ENCODE data around the gene KLHL41. TPM values are rescaled to one million over a fixed set of nuclear protein-coding genes. Genes with fewer than 3 reads are reported as not detected.
"Not testable (repeated sequence)": the region's sequence is repeated elsewhere in the genome, so short reads cannot be mapped to it uniquely, and the experiment has no call there.

The KLHL41 gene
- total RNA-seq, 1 donor from 2014 or later, result 0.72 TPM

GRCh38 chr2:169572189-169572588 is 62.7 kb downstream of the KLHL41 start:
- DNase-seq (ENCODE audit: low spot score), result no peak

GRCh38 chr2:169572821-169573159 is 63.3 kb downstream of the KLHL41 start:
- no peak for DNase-seq (ENCODE audit: low spot score)

GRCh38 chr2:169573160-169573973 is 63.9 kb downstream of the KLHL41 start, which contains the start of gene FASTKD1:
Gene FASTKD1 (minus strand): TSS chr2:169573865. CDS start chr2:169572029, 1,836 bp downstream.
- DNase-seq (ENCODE audit: low spot score), result peak; percentile 96

- DNase-seq (ENCODE audit: low spot score), result no peak
Observed at GRCh38 chr2:169573974-169574299, 64.4 kb downstream of the KLHL41 start.

GRCh38 chr2:169574539-169574938 is 65.0 kb downstream of the KLHL41 start:
- DNase-seq (ENCODE audit: low spot score), result not testable (repeated sequence)

- DNase-seq (ENCODE audit: low spot score), result not testable (repeated sequence)
Observed at GRCh38 chr2:169575264-169575663, 65.8 kb downstream of the KLHL41 start.

Other genes with a start within 250 kb of the KLHL41 start
- 0.72 TPM for gene LRP2, start 147.2 kb upstream of the KLHL41 start, total RNA-seq (ENCODE audit: insufficient read depth, low replicate concordance)
- 13.7 TPM for gene BBS5, start 30.2 kb upstream of the KLHL41 start, total RNA-seq (ENCODE audit: insufficient read depth, low replicate concordance)
- gene FASTKD1, start 64.2 kb downstream of the KLHL41 start, total RNA-seq (ENCODE audit: insufficient read depth, low replicate concordance), result 14.2 TPM
- 35.4 TPM for gene PPIG, start 74.6 kb downstream of the KLHL41 start, total RNA-seq (ENCODE audit: insufficient read depth, low replicate concordance)
- 0.72 TPM for gene CFAP210, start 184.7 kb downstream of the KLHL41 start, total RNA-seq (ENCODE audit: insufficient read depth, low replicate concordance)
- gene PHOSPHO2, start 184.8 kb downstream of the KLHL41 start, total RNA-seq (ENCODE audit: insufficient read depth, low replicate concordance), result 5.8 TPM
- gene KLHL23, start 224.1 kb downstream of the KLHL41 start, total RNA-seq (ENCODE audit: insufficient read depth, low replicate concordance), result 31.8 TPM